Frontal cortex (tissue), 4 donors: ENCODE measurements around the gene FBRSL1. TPM values are rescaled to one million over a fixed set of nuclear protein-coding genes. Genes with fewer than 3 reads are reported as not detected.
"Not testable (repeated sequence)": the region's sequence is repeated elsewhere in the genome, so short reads cannot be mapped to it uniquely, and the experiment has no call there.

Experiments used
- DNase-seq, 2 donors: peaks; one replicate each; pipeline ENCODE4 v3.0.0; 2012; ENCODE audit warnings: low spot score in 2 of 2
- FAIRE-seq: peaks from 2 replicates; lab custom pipeline; 2012; peaks lifted over from hg19 to GRCh38; lab: Jason Lieb, UNC
- total RNA-seq: library from RNA; depleted of rRNA; stranded (reverse); fragments of >200 nt; gene quantifications from one replicate; pipeline ENCODE4 v1.2.3, GENCODE V29; 2014
- donor health status: control.
- donor health status: control.
- donor health status: control.

Gene FBRSL1
- total RNA-seq, 1 donor from 2014 or later = 4.1 TPM

GRCh38 chr12:132453361-132454192 lies 36.4 kb upstream of the FBRSL1 start:
- FAIRE-seq = no peak
- DNase-seq = no peak

GRCh38 chr12:132454193-132454932 lies 35.6 kb upstream of the FBRSL1 start:
- FAIRE-seq = no peak

GRCh38 chr12:132454933-132455418 lies 35.0 kb upstream of the FBRSL1 start:
- no peak for FAIRE-seq

More at GRCh38 chr12:132454193-132454932, 35.6 kb upstream of the FBRSL1 start:
- no peak for DNase-seq

GRCh38 chr12:132455565-132455964 lies 34.4 kb upstream of the FBRSL1 start:
- no peak for FAIRE-seq

More at GRCh38 chr12:132454933-132455418, 35.0 kb upstream of the FBRSL1 start:
- DNase-seq = no peak

DNA sequence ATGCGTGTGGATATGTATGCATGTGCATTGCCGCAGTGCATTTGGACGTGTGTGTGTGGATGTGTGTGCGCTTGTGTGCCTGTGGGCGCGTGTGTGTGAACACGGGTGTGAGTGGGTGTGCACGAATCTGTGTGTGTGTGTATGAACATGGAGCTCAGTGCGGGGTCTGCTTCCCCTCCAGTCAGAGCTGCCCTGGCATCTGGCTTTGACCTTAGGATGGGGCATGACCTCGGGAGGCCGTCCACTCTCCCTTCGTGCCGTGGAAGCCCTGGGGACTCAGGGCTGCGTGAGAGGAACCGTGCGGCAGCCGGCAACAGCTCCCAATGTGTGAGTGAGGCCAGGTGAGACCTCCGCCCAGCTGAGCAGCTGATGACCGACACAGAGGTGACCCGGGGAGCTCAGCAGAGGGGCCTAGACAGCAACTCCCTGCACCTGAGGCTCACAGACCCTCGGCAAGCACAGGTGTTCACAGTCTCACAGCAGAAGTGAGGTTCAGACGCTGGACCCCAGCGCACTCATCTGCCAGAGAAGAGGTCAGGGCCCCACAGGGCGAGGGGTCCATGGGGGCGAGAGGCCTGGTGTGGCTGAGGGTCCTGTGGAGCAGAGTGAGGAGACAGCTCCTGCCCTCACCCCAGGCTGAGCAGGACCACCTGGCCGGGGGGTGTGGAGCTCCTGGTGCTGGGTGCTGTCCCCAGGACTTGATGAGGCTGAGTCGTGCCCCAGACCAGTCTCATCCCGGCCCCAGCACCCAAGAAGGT lies 33.6 kb upstream of the FBRSL1 start:
- FAIRE-seq (no peak), DNase-seq (no peak)

More at GRCh38 chr12:132455565-132455964, 34.4 kb upstream of the FBRSL1 start:
- no peak for DNase-seq

DNA sequence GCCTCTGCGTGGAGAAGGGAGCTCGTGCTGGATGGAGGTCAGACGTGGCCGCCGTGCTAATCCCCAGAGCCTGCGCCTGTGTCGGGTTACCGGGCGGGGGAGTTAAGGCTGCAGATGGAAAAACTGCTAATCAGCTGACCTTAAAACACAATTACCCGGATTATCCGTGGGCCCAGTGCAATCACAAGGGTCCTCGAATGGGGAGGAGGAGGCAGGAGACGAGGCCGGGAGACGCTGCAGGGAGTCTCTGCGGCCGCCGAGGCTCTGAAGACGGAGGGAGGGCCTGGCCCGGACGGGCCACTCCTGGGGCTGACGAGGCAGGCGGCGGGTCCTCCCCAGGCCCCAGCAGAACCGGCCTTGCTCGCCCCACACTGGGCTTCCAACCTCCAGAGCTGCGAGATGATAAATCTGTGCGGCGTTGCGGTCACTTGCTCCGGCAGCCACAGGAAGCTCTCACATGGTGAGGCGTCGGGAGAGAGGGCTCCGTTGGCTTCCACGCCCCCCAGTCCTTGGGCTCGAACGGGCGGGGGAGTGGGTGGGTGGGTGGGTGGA lies 32.9 kb upstream of the FBRSL1 start:
- DNase-seq (no peak), FAIRE-seq (no peak)

GRCh38 chr12:132458441-132458840 lies 31.5 kb upstream of the FBRSL1 start:
- DNase-seq = no peak
- no peak for FAIRE-seq

GRCh38 chr12:132458846-132459641 lies 30.9 kb upstream of the FBRSL1 start:
- DNase-seq (no peak), FAIRE-seq (no peak)

GRCh38 chr12:132460571-132460970 lies 29.4 kb upstream of the FBRSL1 start:
- FAIRE-seq (no peak), DNase-seq (no peak)

DNA sequence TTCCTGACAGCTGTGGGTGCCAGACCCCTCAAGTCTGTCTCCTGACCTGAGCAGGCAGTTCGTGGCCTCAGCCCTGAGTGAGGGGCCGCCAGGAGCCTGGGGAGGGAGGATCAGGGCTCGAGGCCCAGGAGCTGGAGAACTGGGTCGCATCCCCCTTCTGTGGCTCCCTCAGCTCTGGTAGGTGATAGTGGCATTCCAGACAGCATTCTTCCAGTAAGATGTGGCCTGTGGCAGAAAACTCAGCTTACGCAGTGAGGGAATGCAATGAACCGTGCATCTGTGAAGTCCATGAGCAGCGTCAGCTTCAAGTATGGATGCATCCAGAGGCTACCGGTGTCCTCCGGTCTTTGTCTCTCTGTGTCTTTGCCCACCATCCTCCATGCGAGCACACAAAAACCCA lies 28.4 kb upstream of the FBRSL1 start:
- no peak for DNase-seq
- no peak for FAIRE-seq

- FAIRE-seq = no peak
- no peak for DNase-seq
These were observed 27.2 kb upstream of the FBRSL1 start for GRCh38 chr12:132462788-132463187.

GRCh38 chr12:132463284-132463924 lies 26.5 kb upstream of the FBRSL1 start:
- DNase-seq = not testable (repeated sequence)
- peak; percentile 6 for FAIRE-seq

DNA sequence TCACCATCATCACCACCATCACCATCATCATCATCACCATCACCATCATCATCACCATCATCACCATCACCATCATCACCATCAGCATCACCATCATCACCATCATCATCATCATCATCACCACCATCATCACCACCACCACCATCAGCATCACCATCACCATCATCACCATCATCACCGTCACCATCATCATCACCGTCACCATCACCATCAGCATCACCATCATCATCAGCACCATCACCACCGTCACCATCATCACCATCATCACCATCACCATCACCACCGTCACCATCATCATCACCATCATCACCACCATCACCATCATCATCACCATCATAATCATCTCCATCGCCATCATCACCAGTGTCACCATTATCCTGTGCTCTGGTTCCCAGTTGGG lies 25.6 kb upstream of the FBRSL1 start:
- FAIRE-seq, DNase-seq: not testable (repeated sequence)

GRCh38 chr12:132464820-132465219 lies 25.1 kb upstream of the FBRSL1 start:
- no peak for FAIRE-seq

DNA sequence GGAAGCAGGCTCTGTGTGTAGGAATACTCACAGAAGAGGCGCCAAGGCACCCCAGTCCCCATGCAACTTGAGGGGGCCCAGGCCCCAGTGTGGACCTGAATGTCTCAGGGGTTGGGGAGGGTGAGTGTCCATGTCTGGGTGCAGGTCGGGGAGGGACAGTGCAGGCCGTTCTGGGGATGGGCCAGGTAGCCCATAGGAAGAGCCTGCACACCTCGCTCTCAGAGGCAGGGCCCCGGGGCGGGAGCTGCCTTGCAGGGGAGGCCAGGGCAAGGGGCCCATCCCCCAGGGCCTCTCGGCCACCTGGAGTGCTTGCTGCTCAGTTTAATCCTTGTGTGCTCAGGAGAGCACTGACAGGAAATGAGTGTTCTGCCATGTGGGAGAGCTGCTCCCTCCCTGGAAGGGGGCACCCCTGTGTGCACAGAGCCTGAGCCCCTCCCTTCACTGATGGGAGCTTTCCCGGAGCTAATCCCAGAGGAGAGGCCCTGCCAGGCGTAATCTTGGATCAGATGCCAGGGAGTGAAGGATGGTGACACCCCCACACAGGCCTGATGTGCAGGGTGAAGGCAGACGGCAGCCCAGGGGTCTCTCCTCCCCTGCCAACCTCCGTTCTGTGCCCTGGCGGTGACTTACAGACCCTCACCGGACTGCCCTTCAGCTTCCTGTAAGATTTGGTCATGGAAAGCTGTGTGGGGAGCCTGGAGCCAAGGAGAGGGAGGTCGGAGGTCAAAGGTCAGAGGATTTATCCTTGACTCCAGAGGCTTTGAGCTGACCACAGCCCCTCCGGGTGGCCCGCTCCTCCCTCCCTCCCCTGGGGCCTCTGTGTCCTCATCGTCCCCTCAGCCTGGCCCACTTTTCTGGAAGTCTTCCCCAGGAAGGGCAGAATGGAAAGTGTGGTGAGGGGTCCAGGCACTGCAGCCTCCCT lies 24.4 kb upstream of the FBRSL1 start:
- DNase-seq (no peak), FAIRE-seq (no peak)

More at GRCh38 chr12:132464820-132465219, 25.1 kb upstream of the FBRSL1 start:
- DNase-seq = no peak

GRCh38 chr12:132466241-132467201 lies 23.4 kb upstream of the FBRSL1 start:
- no peak for DNase-seq
- no peak for FAIRE-seq
